ENCODE data around the gene SYNE4. TPM values are rescaled to one million over a fixed set of nuclear protein-coding genes. Genes with fewer than 3 reads are reported as not detected.

The SYNE4 gene
- total and polyA plus RNA-seq, 2 of the 13 experiments (the other 11 are each of a cell fraction or from before 2014, with no cell fraction given), result 13.7 to 23.0 TPM

GRCh38 chr19:36014012-36014924 is 5.7 kb upstream of the SYNE4 start, which contains the start of gene ALKBH6 (continued):
- TF ChIP-seq, protein P1, sequence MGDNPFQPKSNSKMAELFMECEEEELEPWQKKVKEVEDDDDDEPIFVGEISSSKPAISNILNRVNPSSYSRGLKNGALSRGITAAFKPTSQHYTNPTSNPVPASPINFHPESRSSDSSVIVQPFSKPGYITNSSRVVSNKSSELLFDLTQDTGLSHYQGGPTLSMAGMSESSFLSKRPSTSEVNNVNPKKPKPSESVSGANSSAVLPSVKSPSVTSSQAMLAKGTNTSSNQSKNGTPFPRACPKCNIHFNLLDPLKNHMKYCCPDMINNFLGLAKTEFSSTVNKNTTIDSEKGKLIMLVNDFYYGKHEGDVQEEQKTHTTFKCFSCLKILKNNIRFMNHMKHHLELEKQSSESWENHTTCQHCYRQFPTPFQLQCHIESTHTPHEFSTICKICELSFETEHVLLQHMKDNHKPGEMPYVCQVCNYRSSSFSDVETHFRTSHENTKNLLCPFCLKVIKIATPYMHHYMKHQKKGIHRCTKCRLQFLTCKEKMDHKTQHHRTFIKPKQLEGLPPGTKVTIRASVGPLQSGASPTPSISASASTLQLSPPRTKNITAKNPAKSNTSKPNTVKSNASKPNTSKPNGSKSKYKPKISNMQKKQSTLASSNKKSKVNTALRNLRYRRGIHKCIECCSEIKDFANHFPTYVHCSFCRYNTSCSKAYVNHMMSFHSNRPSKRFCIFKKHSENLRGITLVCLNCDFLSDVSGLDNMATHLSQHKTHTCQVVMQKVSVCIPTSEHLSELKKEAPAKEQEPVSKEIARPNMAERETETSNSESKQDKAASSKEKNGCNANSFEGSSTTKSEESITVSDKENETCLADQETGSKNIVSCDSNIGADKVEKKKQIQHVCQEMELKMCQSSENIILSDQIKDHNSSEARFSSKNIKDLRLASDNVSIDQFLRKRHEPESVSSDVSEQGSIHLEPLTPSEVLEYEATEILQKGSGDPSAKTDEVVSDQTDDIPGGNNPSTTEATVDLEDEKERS (CRISPR knock-in tag; IDR thresholded peaks at IDR 0.05), result no peak
- TF ChIP-seq ZNF547 (CRISPR knock-in tag; IDR thresholded peaks at IDR 0.05), result peak; percentile 80; the same call in 1 of the 2 replicates
- TF ChIP-seq ZNF329 (CRISPR knock-in tag; IDR thresholded peaks at IDR 0.05; ENCODE audit: low read depth), result no peak
- TF ChIP-seq NFE2L2 (IDR thresholded peaks at IDR 0.05; ENCODE audit: low read length), result no peak
- no peak for TF ChIP-seq ZNF34 (CRISPR knock-in tag; IDR thresholded peaks at IDR 0.05; ENCODE audit: borderline replicate concordance)
- peak; percentile 51; the same call in 1 of the 2 replicates for TF ChIP-seq CEBPZ (IDR thresholded peaks at IDR 0.05; ENCODE audit: low read length)
- TF ChIP-seq ZMYM4 (CRISPR knock-in tag; IDR thresholded peaks at IDR 0.05), result peak; percentile 65; the same call in 1 of the 2 replicates
- peak; percentile 77 for TF ChIP-seq CREM (IDR thresholded peaks at IDR 0.05)
- TF ChIP-seq CREM (CRISPR knock-in tag; IDR thresholded peaks at IDR 0.05), result no peak
- no peak for TF ChIP-seq ZNF30 (CRISPR knock-in tag; IDR thresholded peaks at IDR 0.05)
- TF ChIP-seq MXD4 (CRISPR knock-in tag; IDR thresholded peaks at IDR 0.05), result peak; percentile 84
- TF ChIP-seq TOPORS (CRISPR knock-in tag; IDR thresholded peaks at IDR 0.05), result no peak
- no peak for TF ChIP-seq MTA1 (CRISPR knock-in tag; IDR thresholded peaks at IDR 0.05; ENCODE audit: borderline replicate concordance)
- peak; percentile 14; the same call in 1 of the 2 replicates for TF ChIP-seq RFXAP (CRISPR knock-in tag; IDR thresholded peaks at IDR 0.05; ENCODE audit: borderline replicate concordance)
- TF ChIP-seq HDAC1 (CRISPR knock-in tag; IDR thresholded peaks at IDR 0.05), result peak; percentile 63; the same call in 1 of the 2 replicates
- TF ChIP-seq ZBTB43 (CRISPR knock-in tag; conservative IDR thresholded peaks at IDR 0.05), result no peak
- TF ChIP-seq, protein P2, sequence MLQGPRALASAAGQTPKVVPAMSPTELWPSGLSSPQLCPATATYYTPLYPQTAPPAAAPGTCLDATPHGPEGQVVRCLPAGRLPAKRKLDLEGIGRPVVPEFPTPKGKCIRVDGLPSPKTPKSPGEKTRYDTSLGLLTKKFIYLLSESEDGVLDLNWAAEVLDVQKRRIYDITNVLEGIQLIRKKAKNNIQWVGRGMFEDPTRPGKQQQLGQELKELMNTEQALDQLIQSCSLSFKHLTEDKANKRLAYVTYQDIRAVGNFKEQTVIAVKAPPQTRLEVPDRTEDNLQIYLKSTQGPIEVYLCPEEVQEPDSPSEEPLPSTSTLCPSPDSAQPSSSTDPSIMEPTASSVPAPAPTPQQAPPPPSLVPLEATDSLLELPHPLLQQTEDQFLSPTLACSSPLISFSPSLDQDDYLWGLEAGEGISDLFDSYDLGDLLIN (CRISPR knock-in tag; IDR thresholded peaks at IDR 0.05; ENCODE audit: borderline replicate concordance), result no peak
- 0 out of 2 replicates have a peak, but pooled peaks have one; percentile 40 for TF ChIP-seq ZNF619 (CRISPR knock-in tag; IDR thresholded peaks at IDR 0.05)
- peak; percentile 26; the same call in 1 of the 2 replicates for TF ChIP-seq RFX5 (IDR thresholded peaks at IDR 0.05; ENCODE audit: low read depth, low read length)
- peak; percentile 87 for TF ChIP-seq GABPB1 (CRISPR knock-in tag; IDR thresholded peaks at IDR 0.05)
- peak; percentile 76; the same call in 1 of the 2 replicates for TF ChIP-seq TSC22D2 (CRISPR knock-in tag; IDR thresholded peaks at IDR 0.05; ENCODE audit: borderline replicate concordance)

Data from HepG2 (cell line).